HEK293T (cell line): ENCODE results near the gene RETN.

ENCODE experiments used
- CTCF ChIA-PET: fragments of 350-600 bp; formaldehyde crosslinking; extraction: SDS; loops from one replicate; lab custom pipeline; 2021; ENCODE audit warnings: antibody characterized with exemption, inconsistent platforms; lab: Yijun Ruan, JAX
- POLR2A ChIA-PET: fragments of 350-600 bp; formaldehyde crosslinking; extraction: SDS; loops from one replicate; lab custom pipeline; 2020; ENCODE audit warnings: antibody characterized with exemption, inconsistent platforms; lab: Yijun Ruan, JAX
- DNase-seq: peaks from one replicate; pipeline ENCODE4 v3.0.0; 2012; ENCODE audit warnings: mixed read lengths; ENCODE audit errors: extremely low spot score
- ARNT ChIP-seq: fragments of 450-650 bp; IDR thresholded peaks from 2 replicates; pipeline ENCODE4 v1.6.1; 2017; ENCODE audit warnings: mild to moderate bottlenecking
- BHLHE40 ChIP-seq: fragments of 450-650 bp; IDR thresholded peaks from 2 replicates; pipeline ENCODE4 v1.6.1; 2016; ENCODE audit warnings: mild to moderate bottlenecking, moderate library complexity, borderline replicate concordance
- CTBP1 ChIP-seq: fragments of 450-650 bp; IDR thresholded peaks from 2 replicates; pipeline ENCODE4 v1.6.1; 2016; ENCODE audit warnings: borderline replicate concordance
- ELF4 ChIP-seq: fragments of 450-650 bp; IDR thresholded peaks from 2 replicates; pipeline ENCODE4 v1.6.1; 2017; ENCODE audit warnings: antibody characterized with exemption
- FOXA1 ChIP-seq: fragments of 450-650 bp; IDR thresholded peaks from 2 replicates; pipeline ENCODE4 v1.6.1; 2016; ENCODE audit warnings: mild to moderate bottlenecking
- FOXK2 ChIP-seq: fragments of 450-650 bp; IDR thresholded peaks from 2 replicates; pipeline ENCODE4 v1.6.1; 2016; ENCODE audit warnings: mild to moderate bottlenecking
- FOXM1 ChIP-seq: fragments of 450-650 bp; IDR thresholded peaks from 2 replicates; pipeline ENCODE4 v1.6.1; 2017; ENCODE audit warnings: mild to moderate bottlenecking, borderline replicate concordance
- HDGF ChIP-seq: fragments of 450-650 bp; IDR thresholded peaks from 2 replicates; pipeline ENCODE4 v1.6.1; 2017; ENCODE audit warnings: antibody characterized with exemption, borderline replicate concordance
- L3MBTL2 ChIP-seq: fragments of 450-650 bp; conservative IDR thresholded peaks from 2 replicates; pipeline ENCODE4 v1.6.1; 2016; ENCODE audit warnings: mild to moderate bottlenecking
- LEF1 ChIP-seq: fragments of 450-650 bp; IDR thresholded peaks from 2 replicates; pipeline ENCODE4 v1.6.1; 2017; ENCODE audit warnings: mild to moderate bottlenecking, borderline replicate concordance
- NFRKB ChIP-seq: fragments of 450-650 bp; IDR thresholded peaks from 2 replicates; pipeline ENCODE4 v1.6.1; 2016; ENCODE audit warnings: mild to moderate bottlenecking, moderate library complexity
- PKNOX1 ChIP-seq: fragments of 450-650 bp; IDR thresholded peaks from 2 replicates; pipeline ENCODE4 v1.6.1; 2016
- SP1 ChIP-seq: fragments of 450-650 bp; IDR thresholded peaks from 2 replicates; pipeline ENCODE4 v1.6.1; 2017
- SUZ12 ChIP-seq: fragments of 450-650 bp; IDR thresholded peaks from 2 replicates; pipeline ENCODE4 v1.6.1; 2016; ENCODE audit warnings: mild to moderate bottlenecking
- TARDBP ChIP-seq: fragments of 450-650 bp; IDR thresholded peaks from 2 replicates; pipeline ENCODE4 v1.6.1; 2016
- ZNF384 ChIP-seq: fragments of 450-650 bp; IDR thresholded peaks from 2 replicates; pipeline ENCODE4 v1.6.1; 2016

RETN gene

GRCh38 chr19:7624810-7625209 is 44.0 kb upstream of the RETN start:
- POLR2A ChIA-PET = no interaction called here
- CTCF ChIA-PET = no interaction called here
- no peak for TF ChIP-seq FOXM1
- TF ChIP-seq ELF4 = no peak
- TF ChIP-seq SP1 = no peak
- TF ChIP-seq LEF1 = no peak
- no peak for TF ChIP-seq CTBP1
- TF ChIP-seq FOXA1 = no peak
- TF ChIP-seq BHLHE40 = no peak
- TF ChIP-seq NFRKB = no peak
- no peak for TF ChIP-seq ZNF384
- no peak for TF ChIP-seq TARDBP
- no peak for TF ChIP-seq SUZ12
- no peak for TF ChIP-seq L3MBTL2
- TF ChIP-seq ARNT = no peak
- TF ChIP-seq HDGF = no peak
- no peak for TF ChIP-seq FOXK2

GRCh38 chr19:7625763-7626372 is 43.0 kb upstream of the RETN start:
- TF ChIP-seq FOXK2 (no peak), NFRKB (no peak), HDGF (no peak)
- POLR2A ChIA-PET = no interaction called here
- DNase-seq = no peak
- CTCF ChIA-PET = no interaction called here

More at GRCh38 chr19:7624810-7625209, 44.0 kb upstream of the RETN start:
- DNase-seq = no peak

GRCh38 chr19:7627166-7627565 is 41.7 kb upstream of the RETN start:
- POLR2A ChIA-PET = no interaction called here
- no peak for TF ChIP-seq L3MBTL2
- TF ChIP-seq HDGF = no peak
- no peak for TF ChIP-seq SUZ12
- TF ChIP-seq TARDBP = no peak
- CTCF ChIA-PET = no interaction called here

GRCh38 chr19:7628589-7629311 is 40.1 kb upstream of the RETN start:
- ChIA-PET CTCF (interaction anchor here (1.4 kb wide), 1 partner anchor 60 kb away, joined by 6 read pairs; no protein-coding TSS in a partner anchor), POLR2A (interaction anchor here (0.7 to 1.9 kb wide), 10 partner anchors 10 to 200 kb away, joined by 3 to 10 read pairs (median 6); partner anchors contain the start of genes CAMSAP3 and TRAPPC5)
- no peak for TF ChIP-seq ZNF384
- TF ChIP-seq FOXM1 = no peak
- TF ChIP-seq HDGF = no peak
- TF ChIP-seq FOXA1 = no peak
- no peak for TF ChIP-seq SUZ12
- no peak for TF ChIP-seq PKNOX1
- DNase-seq = no peak

More at GRCh38 chr19:7627166-7627565, 41.7 kb upstream of the RETN start:
- no peak for DNase-seq

- DNase-seq = peak; percentile 97
- CTCF ChIA-PET = interaction anchor here (1.4 kb wide), 1 partner anchor 61 kb away, joined by 6 read pairs; no protein-coding TSS in a partner anchor
- TF ChIP-seq LEF1 = no peak
- peak; percentile 80 for TF ChIP-seq L3MBTL2
- no peak for TF ChIP-seq BHLHE40
- TF ChIP-seq FOXK2 = peak; percentile 94
- TF ChIP-seq ARNT = no peak
- peak; percentile 84 for TF ChIP-seq ELF4
- TF ChIP-seq CTBP1 = no peak
- no peak for TF ChIP-seq FOXA1
- TF ChIP-seq FOXM1 = no peak
- TF ChIP-seq TARDBP = no peak
- no peak for TF ChIP-seq ZNF384
- TF ChIP-seq SUZ12 = no peak
- no peak for TF ChIP-seq HDGF
- peak; percentile 100 for TF ChIP-seq PKNOX1
- no peak for TF ChIP-seq NFRKB
- no peak for TF ChIP-seq SP1
- POLR2A ChIA-PET = interaction anchor here (0.7 to 1.9 kb wide), 13 partner anchors 9 to 291 kb away, joined by 3 to 10 read pairs (median 5); partner anchors contain the start of genes CAMSAP3, SNAPC2 and TRAPPC5
Observed at GRCh38 chr19:7629347-7630054, 39.3 kb upstream of the RETN start, which contains the start of the genes PET100 and XAB2. PET100 (plus strand) TSS chr19:7629793; CDS start chr19:7629834, 41 bp downstream. XAB2 (minus strand) TSS chr19:7629545; CDS start chr19:7629527, 18 bp downstream.

- TF ChIP-seq NFRKB (no peak), L3MBTL2 (no peak), ZNF384 (no peak), HDGF (no peak), TARDBP (no peak), ARNT (no peak), BHLHE40 (no peak), SP1 (no peak), ELF4 (no peak), FOXM1 (no peak)
- DNase-seq = no peak
- ChIA-PET CTCF (no interaction called here), POLR2A (interaction anchor here (1.1 kb wide), 1 partner anchor 10 kb away, joined by 3 read pairs; no protein-coding TSS in a partner anchor)
Observed at GRCh38 chr19:7631577-7631976, 37.3 kb upstream of the RETN start.
